Breast epithelium (tissue), 4 donors: Measurements from ENCODE around the gene MICAL3. TPM values are rescaled to one million over a fixed set of nuclear protein-coding genes. Genes with fewer than 3 reads are reported as not detected.
"Not testable (repeated sequence)": the region's sequence is repeated elsewhere in the genome, so short reads cannot be mapped to it uniquely, and the experiment has no call there.

ENCODE experiments used
- DNase-seq, 2 donors: peaks; one replicate each; pipeline ENCODE4 v3.0.0-alpha.2; 2019; ENCODE audit warnings: low spot score in 2 of 2
- H3K27ac ChIP-seq, 2 donors: fragments of 200-600 bp; sonication (generic) in 1 of 2; one replicate each; pipeline ENCODE4 v1.5.1; 2016 to 2019; ENCODE audit warnings: mild to moderate bottlenecking in 1 of 2
- H3K27me3 ChIP-seq, 2 donors: fragments of 200-600 bp; sonication (generic) in 1 of 2; one replicate each; pipeline versions ENCODE4 v1.5.1 to v1.6.0; 2017 to 2019; ENCODE audit warnings: control low read depth in 1 of 2, mild to moderate bottlenecking in 1 of 2
- H3K36me3 ChIP-seq: fragments of 200-600 bp; one replicate; pipeline ENCODE4 v1.5.1; 2019
- H3K4me1 ChIP-seq, 2 donors: fragments of 200-600 bp; sonication (generic); one replicate each; pipeline ENCODE4 v1.5.1; 2016 to 2019; ENCODE audit warnings: control low read depth in 1 of 2
- H3K4me3 ChIP-seq, 3 donors: fragments of 200-600 bp; sonication (generic); 1 replicate in 2 of 3; 2 replicates in 1 of 3; pipeline ENCODE4 v1.5.1; 2016 to 2019; ENCODE audit warnings: mild to moderate bottlenecking in 3 of 3, moderate library complexity in 2 of 3
- H3K9me3 ChIP-seq, 2 donors: fragments of 200-600 bp; sonication (generic) in 1 of 2; one replicate each; pipeline ENCODE4 v1.5.1; 2016 to 2019; ENCODE audit warnings: control low read depth in 1 of 2
- POLR2A ChIP-seq: fragments of 450-650 bp; IDR thresholded peaks from one replicate; pipeline ENCODE4 v1.6.1; 2016; ENCODE audit warnings: antibody characterized with exemption, mild to moderate bottlenecking, moderate library complexity
- POLR2AphosphoS5 ChIP-seq, 3 donors: sonication (generic); formaldehyde crosslinking; IDR thresholded peaks; one replicate each; pipeline ENCODE4 v1.6.1; 2017; ENCODE audit warnings: antibody characterized with exemption in 3 of 3
- intact Hi-C: fragments of 100-400 bp; cut with DNase I; formaldehyde crosslinking; loops from one replicate; pipeline ENCODE4 v1.15.1; 2023; ENCODE audit warnings: low total_unique reads
- total RNA-seq, 3 donors: library from RNA; depleted of rRNA; stranded (reverse); fragments of >200 nt; gene quantifications; one replicate each; pipeline ENCODE4 v1.1.0, GENCODE V29; 2016
- TF ChIP-seq, protein P1 (sequence below), 3 donors: fragments of 450-650 bp; IDR thresholded peaks; one replicate each; pipeline ENCODE4 v1.5.1; 2016 to 2017; ENCODE audit warnings: antibody characterized with exemption in 3 of 3, mild to moderate bottlenecking in 3 of 3, moderate library complexity in 3 of 3

Gene MICAL3
- total RNA-seq, 3 donors from 2014 or later, result 19.5 to 42.3 (median 34.8) TPM

GRCh38 chr22:18044548-18045271, 20.3 kb upstream of the MICAL3 start:
- Histone ChIP-seq H3K9me3 (no peaks in the 10 kb centered on the region), H3K4me3 (no peak overlapping the region), H3K4me1 (no peaks in the 10 kb centered on the region), H3K27ac (peak overlapping the region; percentile 53 to 57), H3K36me3 (no peaks in the 10 kb centered on the region), H3K27me3 (no peaks in the 10 kb centered on the region)
- no peak for DNase-seq
- TF ChIP-seq, protein P1, sequence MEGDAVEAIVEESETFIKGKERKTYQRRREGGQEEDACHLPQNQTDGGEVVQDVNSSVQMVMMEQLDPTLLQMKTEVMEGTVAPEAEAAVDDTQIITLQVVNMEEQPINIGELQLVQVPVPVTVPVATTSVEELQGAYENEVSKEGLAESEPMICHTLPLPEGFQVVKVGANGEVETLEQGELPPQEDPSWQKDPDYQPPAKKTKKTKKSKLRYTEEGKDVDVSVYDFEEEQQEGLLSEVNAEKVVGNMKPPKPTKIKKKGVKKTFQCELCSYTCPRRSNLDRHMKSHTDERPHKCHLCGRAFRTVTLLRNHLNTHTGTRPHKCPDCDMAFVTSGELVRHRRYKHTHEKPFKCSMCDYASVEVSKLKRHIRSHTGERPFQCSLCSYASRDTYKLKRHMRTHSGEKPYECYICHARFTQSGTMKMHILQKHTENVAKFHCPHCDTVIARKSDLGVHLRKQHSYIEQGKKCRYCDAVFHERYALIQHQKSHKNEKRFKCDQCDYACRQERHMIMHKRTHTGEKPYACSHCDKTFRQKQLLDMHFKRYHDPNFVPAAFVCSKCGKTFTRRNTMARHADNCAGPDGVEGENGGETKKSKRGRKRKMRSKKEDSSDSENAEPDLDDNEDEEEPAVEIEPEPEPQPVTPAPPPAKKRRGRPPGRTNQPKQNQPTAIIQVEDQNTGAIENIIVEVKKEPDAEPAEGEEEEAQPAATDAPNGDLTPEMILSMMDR (IDR thresholded peaks at IDR 0.05), result no peak
- TF ChIP-seq POLR2A (no peak), POLR2AphosphoS5 (IDR thresholded peaks at IDR 0.05) (no peak)
- intact Hi-C loops, result no loop called here

DNA sequence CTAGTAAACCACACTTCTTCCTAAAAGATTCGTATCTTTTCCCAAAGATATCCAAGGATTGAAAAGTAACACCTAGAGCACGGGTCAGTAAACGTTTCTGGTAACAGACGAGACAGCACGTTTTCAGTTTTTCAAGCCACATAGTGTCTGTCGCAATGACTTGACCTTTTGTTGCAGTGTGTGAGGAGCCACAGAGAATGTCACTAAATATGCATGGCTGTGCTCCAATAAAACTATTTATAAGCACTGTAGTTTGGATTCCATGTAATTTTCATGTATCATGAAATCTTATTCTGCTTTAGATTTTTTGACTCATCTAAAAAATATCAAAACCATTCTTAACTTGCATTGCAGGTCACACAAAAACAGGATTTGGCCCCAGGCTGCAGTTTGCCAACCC, 18.3 kb upstream of the MICAL3 start:
- Histone ChIP-seq H3K36me3 (no peaks in the 10 kb centered on the region), H3K4me1 (no peaks in the 10 kb centered on the region), H3K27ac (peak overlapping the region; percentile 38 to 50), H3K4me3 (no peak overlapping the region), H3K9me3 (no peaks in the 10 kb centered on the region), H3K27me3 (no peaks in the 10 kb centered on the region)
- DNase-seq, result no peak
- intact Hi-C loops, result no loop called here
- TF ChIP-seq POLR2AphosphoS5 (IDR thresholded peaks at IDR 0.05), result no peak
- TF ChIP-seq, protein P1 (IDR thresholded peaks at IDR 0.05), result no peak
- TF ChIP-seq POLR2A, result no peak

DNA sequence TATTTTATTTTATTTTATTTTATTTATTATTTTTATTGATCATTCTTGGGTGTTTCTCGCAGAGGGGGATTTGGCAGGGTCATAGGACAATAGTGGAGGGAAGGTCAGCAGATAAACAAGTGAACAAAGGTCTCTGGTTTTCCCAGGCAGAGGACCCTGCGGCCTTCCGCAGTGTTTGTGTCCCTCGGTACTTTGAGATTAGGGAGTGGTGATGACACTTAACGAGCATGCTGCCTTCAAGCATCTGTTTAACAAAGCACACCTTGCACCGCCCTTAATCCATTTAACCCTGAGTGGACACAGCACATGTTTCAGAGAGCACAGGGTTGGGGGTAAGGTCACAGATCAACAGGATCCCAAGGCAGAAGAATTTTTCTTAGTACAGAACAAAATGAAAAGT, 16.5 kb upstream of the MICAL3 start:
- intact Hi-C loops, DNase-seq, H3K9me3 ChIP-seq, H3K4me3 ChIP-seq, H3K27ac ChIP-seq, H3K36me3 ChIP-seq, H3K4me1 ChIP-seq, H3K27me3 ChIP-seq: not testable (repeated sequence)

DNA sequence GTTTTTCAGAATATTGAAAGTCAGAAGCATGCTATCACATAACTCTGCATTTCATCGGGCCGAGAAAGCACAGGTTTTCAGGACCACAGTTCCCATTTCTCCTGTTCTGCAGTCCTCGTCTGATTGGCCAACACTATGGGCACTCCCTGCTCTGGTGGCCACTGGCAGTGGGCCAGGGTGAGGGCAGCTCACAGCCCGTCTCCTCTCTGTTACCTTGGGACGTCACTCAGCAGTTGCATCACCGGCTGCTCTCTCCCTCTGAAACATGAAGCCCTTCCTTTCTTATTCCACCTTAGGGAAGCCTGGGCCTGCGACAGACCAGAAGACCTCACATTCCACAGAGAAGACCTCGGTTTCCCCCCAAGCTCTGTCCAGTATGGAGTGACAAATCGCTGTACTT, 11.4 kb upstream of the MICAL3 start:
- Histone ChIP-seq H3K36me3 (no peaks in the 10 kb centered on the region), H3K9me3 (no peaks in the 10 kb centered on the region), H3K4me1 (peaks cover 0 to 8% of the 10 kb centered on the region in 2 donors), H3K4me3 (no peak overlapping the region), H3K27ac (peak overlapping the region in 1 of 2 donors; percentile 12), H3K27me3 (no peaks in the 10 kb centered on the region)
- TF ChIP-seq, protein P1 (IDR thresholded peaks at IDR 0.05), result no peak
- intact Hi-C loops, result no loop called here
- no peak for DNase-seq

GRCh38 chr22:18034076-18034475, 9.7 kb upstream of the MICAL3 start:
- intact Hi-C loops, result no loop called here
- H3K27ac ChIP-seq, result peak overlapping the region; percentile 55 to 64
- H3K27me3 ChIP-seq, result no peaks in the 10 kb centered on the region
- DNase-seq, result no peak
- H3K9me3 ChIP-seq, result no peaks in the 10 kb centered on the region
- H3K4me1 ChIP-seq, result peaks cover 0 to 8% of the 10 kb centered on the region in 2 donors
- TF ChIP-seq POLR2AphosphoS5 (IDR thresholded peaks at IDR 0.05) (no peak), POLR2A (no peak)
- TF ChIP-seq, protein P1 (IDR thresholded peaks at IDR 0.05), result no peak
- no peak overlapping the region for H3K4me3 ChIP-seq
- no peaks in the 10 kb centered on the region for H3K36me3 ChIP-seq
